ENCODE results near the gene IRF2BP2.
"Not testable (repeated sequence)": the region's sequence is repeated elsewhere in the genome, so short reads cannot be mapped to it uniquely, and the experiment has no call there.

The IRF2BP2 gene

DNA sequence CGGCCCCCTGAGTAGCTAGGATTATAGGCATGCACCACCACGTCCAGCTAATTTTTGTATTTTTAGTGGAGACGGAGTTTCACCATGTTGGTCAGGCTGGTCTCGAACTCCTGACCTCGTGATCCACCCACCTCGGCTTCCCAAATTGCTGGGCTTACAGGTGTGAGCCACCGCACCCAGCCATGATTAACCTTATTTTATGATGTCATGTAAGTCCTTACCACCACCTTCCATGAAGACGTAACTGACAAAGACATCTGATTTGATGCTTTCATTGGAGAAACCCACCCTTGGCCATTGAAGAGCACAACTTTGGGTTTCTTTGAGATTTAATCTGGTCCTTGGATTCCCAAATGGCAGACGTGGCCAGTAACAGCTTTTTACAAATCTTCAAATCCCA is 24.9 kb upstream of the IRF2BP2 start:
- intact Hi-C loops (cut with DNase I); DNase-seq: not testable (repeated sequence)

GRCh38 chr1:234634387-234634786 is 24.4 kb upstream of the IRF2BP2 start:
- intact Hi-C loops (cut with DNase I) = no loop called here

DNA sequence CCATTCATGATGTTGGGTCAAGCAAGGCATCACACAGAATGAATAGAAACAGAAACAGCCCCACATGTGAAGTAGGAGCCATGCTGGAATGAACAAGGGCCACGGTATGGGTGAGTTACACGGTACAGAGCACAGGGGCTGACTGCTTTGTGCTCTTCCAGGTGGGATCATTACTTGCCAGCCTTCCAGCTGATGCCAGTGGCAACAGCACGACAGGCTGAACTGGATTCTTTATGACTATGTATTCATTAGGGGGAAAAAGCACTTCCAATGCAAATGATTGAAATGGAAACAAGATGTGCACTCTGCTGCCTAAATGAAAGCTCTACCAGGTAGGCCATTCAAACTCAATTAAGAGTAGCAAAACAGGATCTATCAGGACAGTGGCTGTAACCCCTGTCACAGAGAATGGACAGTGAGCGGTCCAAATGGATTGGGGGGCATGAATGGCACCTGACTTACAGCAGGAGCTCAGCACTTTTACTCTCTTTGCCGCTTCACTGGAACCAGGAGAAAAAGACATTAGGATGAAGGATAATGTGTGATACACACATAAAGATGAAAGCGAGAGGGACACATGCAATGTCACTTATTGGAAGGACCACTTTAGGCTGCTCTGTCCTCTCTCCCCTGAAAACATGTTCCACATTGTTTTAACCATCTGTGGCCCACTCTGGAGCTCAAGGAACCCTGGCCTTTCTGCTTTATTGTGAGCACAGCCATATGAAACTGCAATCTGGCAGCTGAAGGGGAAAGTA is 23.4 kb upstream of the IRF2BP2 start:
- DNase-seq = no peak
- intact Hi-C loops (cut with DNase I) = no loop called here

More at GRCh38 chr1:234634387-234634786, 24.4 kb upstream of the IRF2BP2 start:
- no peak for DNase-seq

DNA sequence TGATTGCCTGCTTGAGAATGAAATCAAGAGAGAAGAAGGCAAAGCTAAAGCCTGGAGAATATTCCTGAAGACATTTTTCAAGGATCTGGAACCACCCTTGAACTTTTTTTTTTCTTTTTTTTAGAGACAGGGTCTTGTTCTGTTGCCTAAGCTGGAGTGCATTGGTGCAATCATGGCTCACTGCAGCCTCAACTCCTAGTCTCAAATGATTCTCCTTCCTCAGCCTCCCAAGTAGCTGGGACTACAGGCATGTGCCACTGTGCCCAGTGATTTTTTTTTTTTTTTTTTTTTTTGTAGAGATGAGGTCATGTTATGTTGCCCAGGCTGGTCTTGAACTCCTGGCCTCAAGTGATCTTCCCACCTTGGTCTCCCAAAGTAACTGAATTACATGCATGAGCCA is 22.2 kb upstream of the IRF2BP2 start:
- intact Hi-C loops (cut with DNase I) = no loop called here
- no peak for DNase-seq

- DNase-seq = no peak
- intact Hi-C loops (cut with DNase I) = no loop called here
Measured at GRCh38 chr1:234631721-234632125, 21.7 kb upstream of the IRF2BP2 start.

DNA sequence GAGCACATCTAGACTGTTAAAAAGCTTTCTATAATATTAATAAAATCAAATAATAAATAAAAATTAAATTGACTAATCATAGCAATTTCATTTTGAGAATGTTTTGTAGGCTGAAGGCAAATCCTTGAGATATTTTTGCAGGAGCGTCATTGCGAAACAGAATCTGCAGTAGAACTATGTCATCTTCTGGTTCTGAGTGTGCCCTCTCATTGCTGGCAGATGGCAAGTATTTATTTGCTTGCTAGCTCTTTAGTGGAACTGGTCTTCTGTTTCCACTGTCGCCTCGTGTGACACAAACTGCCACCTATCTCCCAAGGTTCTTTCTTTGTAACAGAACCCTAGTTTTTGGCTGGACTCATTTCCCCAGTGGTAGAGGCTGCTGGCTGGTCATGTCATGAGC is 19.0 kb upstream of the IRF2BP2 start:
- no peak for DNase-seq
- intact Hi-C loops (cut with DNase I) = no loop called here

DNA sequence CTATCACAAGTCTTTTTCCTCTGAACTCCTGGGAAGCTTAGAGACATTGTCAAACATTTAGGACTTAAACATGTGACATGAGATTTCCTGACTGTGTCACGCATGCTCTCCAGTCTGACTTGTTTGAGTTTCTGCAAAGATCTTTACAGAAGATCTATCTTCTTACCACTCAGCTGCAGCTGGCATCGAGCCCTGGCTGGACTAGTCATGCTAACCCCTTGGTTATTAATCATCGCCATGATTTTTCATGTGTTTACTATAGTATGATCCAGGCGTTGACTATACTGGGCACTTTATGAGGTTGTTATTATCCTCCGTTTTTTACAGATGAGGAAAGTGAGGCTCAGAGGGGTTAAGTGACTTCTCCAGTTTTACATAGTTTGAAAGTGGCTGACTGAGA is 18.1 kb upstream of the IRF2BP2 start:
- intact Hi-C loops (cut with DNase I) = no loop called here
- no peak for DNase-seq

- intact Hi-C loops (cut with DNase I) = no loop called here
Measured at GRCh38 chr1:234627009-234627950, 17.3 kb upstream of the IRF2BP2 start.

DNA sequence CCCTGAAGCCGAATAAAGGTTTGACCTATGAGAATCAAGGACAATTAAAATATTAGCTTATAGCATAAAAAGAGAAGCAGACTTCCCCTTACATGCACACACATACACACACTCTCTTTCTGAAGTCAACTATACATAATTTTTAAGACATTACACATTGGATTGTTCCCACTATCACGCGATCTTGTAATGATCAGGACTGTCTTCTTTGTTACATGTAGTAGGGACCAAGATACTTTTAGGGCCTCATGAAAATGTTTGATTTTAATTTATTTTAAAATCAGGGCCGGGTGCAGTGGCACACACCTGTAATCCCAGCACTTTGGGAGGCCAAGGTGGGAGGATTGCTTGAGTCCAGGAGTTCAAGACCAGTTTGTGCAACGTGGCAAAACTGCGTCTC is 16.4 kb upstream of the IRF2BP2 start:
- DNase-seq = no peak
- intact Hi-C loops (cut with DNase I) = no loop called here

More at GRCh38 chr1:234627009-234627950, 17.3 kb upstream of the IRF2BP2 start:
- DNase-seq = no peak

DNA sequence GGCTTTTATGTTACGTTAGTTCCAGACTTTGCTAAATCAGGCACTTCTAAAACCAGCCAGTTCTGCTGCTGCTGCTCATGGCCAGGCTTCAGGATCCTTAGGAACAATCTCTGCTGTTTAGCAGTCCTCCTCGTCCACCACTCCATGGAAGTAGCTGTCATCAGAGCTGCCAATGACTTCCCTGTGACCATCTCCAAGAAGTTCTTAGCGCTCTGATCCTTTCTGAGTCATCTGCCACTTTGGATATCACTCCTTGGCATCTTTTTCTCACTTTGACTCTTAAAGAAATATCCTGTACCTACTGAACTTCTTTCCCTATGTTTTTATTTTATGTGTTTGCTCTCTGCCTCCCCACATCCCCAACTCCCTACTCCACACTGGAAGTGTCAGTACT is 14.7 kb upstream of the IRF2BP2 start:
- DNase-seq = no peak
- intact Hi-C loops (cut with DNase I) = no loop called here

- DNase-seq = no peak
- intact Hi-C loops (cut with DNase I) = no loop called here
Measured at GRCh38 chr1:234621657-234622335, 11.8 kb upstream of the IRF2BP2 start.

DNA sequence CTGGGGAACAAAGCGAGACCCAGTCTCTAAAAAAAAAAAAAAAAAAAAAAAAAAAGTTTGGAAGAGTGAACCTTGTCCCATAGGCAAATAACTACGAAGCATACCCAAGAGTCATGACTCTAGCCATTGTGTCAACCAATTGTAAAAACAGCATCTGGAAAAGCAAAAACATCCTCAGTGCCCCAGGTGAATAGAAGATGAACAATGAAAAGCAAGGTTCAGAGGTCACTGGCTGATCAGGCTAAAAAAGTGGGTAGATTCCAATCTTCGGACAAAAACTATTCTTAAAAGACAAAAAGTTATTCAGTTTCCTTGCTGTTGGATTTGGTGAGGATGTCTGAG is 11.1 kb upstream of the IRF2BP2 start:
- intact Hi-C loops (cut with DNase I) = no loop called here

DNA sequence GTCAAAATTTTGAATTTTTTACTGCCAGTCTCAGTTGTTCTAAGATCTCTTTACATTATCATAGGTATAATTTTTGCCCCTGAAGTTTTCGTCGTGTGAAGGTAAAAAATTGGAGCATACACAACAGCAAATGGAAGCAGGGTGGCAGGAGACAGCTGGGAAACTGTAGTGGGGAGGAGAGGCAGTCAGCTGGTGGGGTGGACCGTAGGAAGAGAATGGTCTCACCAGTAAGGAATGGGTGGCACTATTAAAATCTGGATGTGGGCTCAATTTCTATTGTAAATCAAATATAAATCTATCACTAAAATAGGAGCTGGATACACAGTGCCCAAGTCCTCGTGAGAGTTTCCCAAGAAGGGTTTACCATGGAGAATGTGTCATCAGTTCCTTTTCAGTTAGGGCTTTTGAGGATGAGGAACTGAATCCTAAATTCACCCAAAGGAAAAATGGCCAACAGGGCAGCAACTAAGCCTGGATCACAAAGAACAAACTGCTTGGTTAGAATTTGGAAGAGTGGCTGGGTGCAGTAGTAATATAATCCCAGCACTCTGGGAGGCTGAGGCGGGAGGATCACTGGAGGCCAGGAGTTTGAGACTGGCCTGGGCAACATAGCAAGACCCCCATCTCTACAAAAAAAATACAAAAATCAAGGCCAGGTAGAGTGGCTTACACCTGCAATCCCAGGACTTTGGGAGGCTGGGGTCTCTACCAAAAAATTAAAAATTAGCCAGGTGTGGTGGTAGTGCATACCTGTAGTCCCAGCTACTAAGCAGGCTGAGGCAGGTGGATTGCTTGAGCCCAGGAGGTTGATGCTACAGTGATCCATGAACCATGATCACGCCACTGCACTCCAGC is 10.5 kb upstream of the IRF2BP2 start:
- DNase-seq = no peak
- intact Hi-C loops (cut with DNase I) = no loop called here

More for the DNA sequence above, 11.1 kb upstream of the IRF2BP2 start:
- DNase-seq = no peak

- intact Hi-C loops (cut with DNase I) = loop anchor here (10.0 kb wide), 1 partner anchor 375 kb away; no protein-coding TSS in a partner anchor
Measured at GRCh38 chr1:234619794-234620247, 9.8 kb upstream of the IRF2BP2 start.

GRCh38 chr1:234619071-234619480 is 9.1 kb upstream of the IRF2BP2 start:
- DNase-seq = no peak
- intact Hi-C loops (cut with DNase I) = loop anchor here (10.0 kb wide), 1 partner anchor 376 kb away; no protein-coding TSS in a partner anchor

More at GRCh38 chr1:234619794-234620247, 9.8 kb upstream of the IRF2BP2 start:
- no peak for DNase-seq

GRCh38 chr1:234618737-234619049 is 8.7 kb upstream of the IRF2BP2 start:
- no peak for DNase-seq
- intact Hi-C loops (cut with DNase I) = loop anchor here (10.0 kb wide), 1 partner anchor 376 kb away; no protein-coding TSS in a partner anchor

DNA sequence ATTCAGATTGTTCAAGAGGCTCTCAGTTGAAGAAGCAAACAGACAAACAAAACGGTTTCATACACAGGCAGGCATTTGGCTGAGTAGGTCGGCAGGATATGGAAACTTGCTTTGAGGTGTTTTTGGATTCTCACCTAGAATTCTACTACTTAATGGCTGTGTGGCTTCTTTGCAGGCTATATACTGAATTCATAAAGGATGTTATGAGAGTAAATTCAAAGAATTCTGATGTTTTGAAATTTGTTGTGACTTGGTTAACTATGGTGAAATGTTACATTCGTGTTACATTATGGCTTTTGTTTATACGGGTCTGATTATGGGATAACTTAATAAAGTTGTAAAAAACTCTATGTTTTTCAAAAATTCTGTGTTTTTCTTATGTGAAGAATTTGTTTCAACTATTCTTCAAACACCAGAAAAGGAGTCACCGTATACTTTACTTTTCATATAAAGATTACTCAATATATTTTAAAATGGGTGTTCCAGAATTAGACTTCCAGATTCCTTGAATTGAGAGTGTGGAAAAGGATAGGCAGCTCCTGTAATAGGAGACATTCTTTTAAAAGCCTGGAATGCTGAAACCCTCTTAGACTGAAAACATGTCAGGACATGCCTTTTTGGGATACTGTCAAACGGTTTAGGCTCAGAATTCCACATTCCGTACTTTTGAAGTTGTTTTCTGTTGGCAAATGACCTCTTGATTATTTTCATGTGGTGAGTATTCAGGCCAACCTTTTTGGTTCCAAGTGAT is 8.2 kb upstream of the IRF2BP2 start:
- intact Hi-C loops (cut with DNase I) = loop anchor here (10.0 kb wide), 1 partner anchor 377 kb away; no protein-coding TSS in a partner anchor
- DNase-seq = no peak

- intact Hi-C loops (cut with DNase I) = loop anchor here (10.0 kb wide), 1 partner anchor 377 kb away; no protein-coding TSS in a partner anchor
- DNase-seq = no peak
Measured at GRCh38 chr1:234617131-234617985, 7.4 kb upstream of the IRF2BP2 start.
